ENCODE measurements around the gene PIK3R3.
A peak's percentile ranks its signal among the peaks of the same experiment; 100 is the strongest.
"Not testable (repeated sequence)": the region's sequence is repeated elsewhere in the genome, so short reads cannot be mapped to it uniquely, and the experiment has no call there.

PIK3R3 gene

DNA sequence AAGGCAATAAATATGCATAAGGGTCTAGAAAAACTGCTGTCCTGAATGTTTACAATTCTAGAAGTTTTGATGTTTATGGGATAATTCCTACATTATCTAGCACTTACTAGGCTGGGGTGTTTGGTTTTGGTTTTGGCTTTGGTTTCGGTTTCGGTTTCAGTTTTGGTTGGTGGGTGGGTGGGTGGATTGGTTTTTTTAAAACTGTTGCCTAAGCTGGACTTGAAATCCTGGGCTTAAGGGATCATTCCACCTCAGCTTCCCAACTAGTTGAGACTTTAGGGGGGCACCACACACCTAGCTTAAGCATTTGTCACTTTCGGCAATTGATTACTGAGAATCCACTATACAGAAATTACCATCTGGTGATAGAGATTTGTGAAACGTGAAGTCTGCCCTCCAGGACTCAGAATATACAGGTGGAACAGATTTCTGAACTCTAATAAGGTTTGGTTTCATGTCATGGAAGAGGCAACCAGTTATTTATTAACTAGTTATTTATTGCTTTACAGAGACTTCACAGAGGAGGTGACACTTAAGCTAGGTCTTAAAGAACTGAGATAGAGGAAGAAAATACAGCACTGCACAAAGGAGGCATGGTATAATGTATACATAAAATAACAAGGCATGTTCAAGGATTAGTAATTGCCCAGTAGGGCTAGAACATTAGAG is 69.6 kb downstream of the PIK3R3 start:
- no peak for DNase-seq

DNA sequence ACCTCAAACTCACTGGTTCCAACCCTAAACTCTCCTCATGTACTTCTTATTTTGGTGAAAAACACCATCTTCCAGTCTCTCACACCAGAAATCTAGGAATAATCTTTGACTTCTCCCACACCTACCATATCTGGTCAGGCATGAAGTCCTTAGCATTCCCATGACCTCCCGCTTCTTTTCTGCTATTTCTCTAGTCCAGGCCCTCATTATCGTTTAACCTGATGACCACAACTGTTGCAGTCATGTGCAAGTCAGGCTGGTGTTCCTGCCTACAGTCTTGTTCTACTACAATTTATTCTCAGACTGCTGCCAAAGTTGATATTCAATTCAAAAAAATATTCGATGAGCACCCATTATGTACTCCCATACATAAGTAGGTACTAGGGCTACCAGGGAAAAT is 71.3 kb downstream of the PIK3R3 start:
- DNase-seq: no peak

DNA sequence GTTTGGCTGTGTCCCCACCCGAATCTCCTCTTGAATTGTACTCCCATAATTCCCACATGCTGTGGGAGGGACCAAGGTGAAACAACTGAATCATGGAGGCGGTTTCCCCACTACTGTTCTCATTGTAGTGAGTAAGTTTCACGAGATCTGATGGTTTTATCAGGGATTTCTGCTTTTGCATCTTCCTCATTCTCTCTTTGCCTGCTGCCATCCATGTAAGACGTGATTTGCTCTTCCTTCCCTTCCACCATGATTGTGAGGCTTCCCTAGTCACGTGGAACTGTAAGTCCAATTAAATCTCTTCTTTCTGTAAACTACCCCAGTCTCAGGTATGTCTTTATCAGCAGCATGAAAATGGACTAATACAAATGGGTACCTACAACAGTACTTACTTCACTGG is 73.5 kb downstream of the PIK3R3 start:
- DNase-seq: no peak

DNA sequence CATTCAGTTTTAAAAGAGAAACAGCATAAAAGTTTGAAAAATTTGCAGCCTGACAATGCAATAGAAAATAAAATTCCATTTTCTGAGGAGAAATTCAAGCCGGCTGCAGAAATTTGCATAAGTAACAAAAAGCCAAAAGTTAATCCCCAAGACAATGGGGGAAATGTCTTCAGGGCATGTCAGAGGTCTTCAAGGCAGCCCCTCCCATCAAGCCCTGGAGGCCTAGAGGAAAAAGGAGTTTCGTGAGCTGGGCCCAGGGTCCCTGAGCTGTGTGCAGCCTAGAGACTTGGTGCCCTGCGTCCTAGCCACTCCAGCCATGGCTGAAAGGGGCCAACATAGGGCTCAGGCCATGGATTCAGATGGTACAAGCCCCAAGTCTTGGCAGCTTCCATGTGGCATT is 74.6 kb downstream of the PIK3R3 start:
- DNase-seq: no peak

DNA sequence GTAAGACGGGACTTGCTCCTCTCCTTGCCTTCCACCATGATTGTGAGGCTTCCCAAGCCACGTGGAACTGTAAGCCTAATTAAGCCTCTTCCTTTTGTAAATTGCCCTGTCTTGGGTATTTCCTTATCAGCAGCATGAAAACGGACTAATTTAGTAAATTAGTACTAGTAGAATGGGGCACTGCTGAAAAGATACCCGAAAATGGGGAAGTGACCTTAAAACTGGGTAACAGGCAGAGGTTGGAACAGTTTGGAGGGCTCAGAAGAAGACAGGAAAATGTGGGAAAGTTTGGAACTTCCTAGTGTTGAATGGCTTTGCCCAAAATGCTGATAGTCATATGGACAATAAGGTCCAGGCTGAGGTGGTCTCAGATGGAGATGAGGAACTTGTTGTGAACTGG is 75.2 kb downstream of the PIK3R3 start:
- DNase-seq: not testable (repeated sequence)

DNA sequence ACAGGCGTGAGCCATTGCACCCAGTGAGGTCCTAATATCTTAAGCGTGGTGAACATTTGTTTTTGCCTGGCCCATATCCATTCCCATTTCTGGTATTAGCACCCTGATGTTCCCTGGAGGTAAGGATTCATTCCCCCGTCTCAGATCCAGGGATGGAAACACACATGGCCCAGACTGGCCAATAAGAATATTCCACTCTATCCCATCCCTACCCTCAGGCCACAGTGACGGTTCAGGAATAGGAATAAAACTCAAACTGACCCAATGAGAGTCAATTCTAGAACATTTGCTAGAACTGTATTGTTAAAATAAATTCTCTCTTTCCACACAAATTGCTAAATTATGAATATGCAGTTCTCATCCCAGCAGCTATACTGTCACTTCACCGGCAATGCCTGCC is 76.1 kb downstream of the PIK3R3 start:
- DNase-seq: no peak

DNA sequence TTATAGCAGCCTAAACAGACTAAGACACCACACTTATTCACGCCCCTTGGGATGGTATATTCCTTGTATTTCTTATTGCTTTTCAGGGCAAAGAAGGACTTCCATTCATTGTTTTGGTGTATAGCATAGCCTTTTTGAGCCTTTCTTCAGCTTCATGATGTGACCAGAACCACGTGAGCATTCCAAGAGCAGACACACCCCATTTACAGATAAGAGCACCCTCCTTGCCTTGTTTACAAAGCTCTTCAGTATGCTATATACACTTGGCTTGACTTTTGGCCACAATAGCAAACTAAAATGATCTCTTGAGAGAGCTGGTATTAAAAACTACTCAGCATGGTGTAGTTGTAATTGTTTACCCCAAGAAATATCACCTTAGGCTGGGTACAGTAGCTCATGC is 78.7 kb downstream of the PIK3R3 start:
- no peak for DNase-seq

DNA sequence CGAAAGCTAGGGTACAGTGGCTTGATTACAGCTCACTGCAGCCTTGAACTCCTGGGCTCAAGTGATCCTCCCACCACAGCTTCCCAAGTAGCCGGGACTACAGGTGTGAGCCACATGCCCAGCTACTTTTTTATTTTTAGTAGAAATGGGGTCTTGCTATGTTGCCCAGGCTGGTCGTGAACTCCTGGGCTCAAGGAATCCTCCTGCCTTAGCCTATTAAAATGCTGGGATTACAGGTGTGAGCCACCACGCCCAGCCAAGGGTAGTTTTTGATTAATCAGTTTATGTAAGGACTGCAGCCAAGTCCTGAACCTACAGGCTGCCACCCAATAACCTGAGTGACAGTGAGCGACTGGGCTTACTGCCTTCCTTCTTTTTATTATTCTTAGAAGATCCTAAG is 88.3 kb downstream of the PIK3R3 start:
- no peak for DNase-seq

DNA sequence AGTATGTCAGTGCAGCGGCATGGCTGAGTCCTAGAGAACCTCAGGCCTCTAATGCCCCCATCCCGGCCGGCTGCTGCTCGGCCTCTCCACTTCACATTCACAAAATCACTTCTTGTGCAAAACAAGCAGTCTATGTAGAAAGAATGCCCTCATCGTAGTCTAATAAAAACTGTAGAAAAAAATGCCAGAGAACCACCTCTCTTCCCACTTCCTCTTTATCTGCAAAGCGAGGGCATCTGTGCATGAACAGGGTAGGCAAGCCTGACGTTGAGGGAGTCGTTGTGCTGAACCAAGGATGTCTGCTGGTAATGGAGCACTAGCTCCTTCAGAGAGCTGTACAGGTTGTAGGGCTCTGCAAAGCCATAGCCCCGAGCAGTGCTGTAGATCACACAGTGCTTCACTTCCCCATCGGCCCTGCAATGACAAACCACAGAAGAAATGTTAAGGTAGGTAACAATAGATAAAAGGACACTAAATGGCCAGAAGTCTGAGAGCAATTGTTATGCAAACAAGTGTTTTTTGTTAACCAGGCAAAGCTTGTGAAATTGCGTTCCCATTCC is 88.9 kb downstream of the PIK3R3 start:
- no peak for DNase-seq

DNA sequence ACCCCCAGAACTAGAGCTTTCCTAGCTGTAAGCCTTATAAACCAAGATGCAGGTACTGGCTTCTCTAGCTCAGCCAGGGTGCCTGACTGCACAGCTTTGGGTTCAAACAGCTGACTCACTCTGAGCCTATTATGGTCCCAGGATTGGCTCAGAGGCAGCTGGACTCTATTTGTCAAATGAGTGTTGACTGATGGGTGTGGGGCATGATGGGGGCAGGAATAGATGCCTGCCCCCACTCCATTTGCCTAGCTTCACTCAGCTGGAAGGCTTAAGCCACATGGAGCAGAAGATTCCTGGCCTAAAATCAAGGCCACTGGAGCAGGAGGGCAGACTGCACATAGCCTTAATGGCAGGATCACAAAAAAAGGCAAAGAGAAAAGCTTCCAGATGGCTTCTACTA is 90.5 kb downstream of the PIK3R3 start:
- no peak for DNase-seq

DNA sequence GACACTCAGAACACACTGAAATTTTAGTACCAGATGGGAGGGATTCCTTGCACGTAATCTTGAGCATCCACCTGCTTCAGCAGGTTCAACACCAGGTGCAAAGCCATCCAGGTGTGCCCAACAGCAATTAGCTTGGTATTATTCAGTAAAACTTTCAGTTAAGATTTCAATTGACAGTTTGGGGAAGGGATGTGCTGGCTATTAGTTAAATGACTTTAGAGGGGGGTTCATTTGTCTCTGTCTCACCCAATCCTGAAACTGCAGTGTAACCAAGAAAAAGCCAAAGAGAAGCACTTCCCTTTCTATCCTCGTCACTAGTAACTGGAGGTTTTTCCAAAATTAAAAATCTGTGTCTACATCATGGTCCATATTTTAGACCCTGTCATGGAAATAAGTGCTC is 90.9 kb downstream of the PIK3R3 start:
- no peak for DNase-seq

DNA sequence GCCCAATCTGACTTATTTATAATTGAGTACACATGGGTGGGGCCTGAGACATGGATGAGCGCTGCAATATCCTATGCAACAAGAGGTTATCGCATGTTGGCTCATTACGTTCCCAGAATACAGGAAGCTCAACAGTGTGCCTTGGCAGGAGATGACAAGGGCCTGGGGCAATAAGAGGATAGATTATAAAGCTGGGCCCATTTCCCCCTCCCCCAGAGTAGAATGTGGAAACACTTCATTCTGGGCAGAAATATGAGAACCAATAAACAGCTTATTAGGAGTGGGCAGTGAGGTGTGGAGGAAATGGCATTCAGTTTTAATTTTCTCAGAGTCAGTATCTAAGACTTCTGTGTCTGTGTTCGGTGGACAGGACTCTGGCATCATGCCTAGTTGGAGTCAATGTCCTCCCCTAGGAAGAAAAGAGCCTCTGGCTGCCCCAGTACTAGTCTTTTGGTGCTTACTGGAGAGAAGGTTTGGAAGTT is 92.8 kb downstream of the PIK3R3 start:
- no peak for DNase-seq

DNA sequence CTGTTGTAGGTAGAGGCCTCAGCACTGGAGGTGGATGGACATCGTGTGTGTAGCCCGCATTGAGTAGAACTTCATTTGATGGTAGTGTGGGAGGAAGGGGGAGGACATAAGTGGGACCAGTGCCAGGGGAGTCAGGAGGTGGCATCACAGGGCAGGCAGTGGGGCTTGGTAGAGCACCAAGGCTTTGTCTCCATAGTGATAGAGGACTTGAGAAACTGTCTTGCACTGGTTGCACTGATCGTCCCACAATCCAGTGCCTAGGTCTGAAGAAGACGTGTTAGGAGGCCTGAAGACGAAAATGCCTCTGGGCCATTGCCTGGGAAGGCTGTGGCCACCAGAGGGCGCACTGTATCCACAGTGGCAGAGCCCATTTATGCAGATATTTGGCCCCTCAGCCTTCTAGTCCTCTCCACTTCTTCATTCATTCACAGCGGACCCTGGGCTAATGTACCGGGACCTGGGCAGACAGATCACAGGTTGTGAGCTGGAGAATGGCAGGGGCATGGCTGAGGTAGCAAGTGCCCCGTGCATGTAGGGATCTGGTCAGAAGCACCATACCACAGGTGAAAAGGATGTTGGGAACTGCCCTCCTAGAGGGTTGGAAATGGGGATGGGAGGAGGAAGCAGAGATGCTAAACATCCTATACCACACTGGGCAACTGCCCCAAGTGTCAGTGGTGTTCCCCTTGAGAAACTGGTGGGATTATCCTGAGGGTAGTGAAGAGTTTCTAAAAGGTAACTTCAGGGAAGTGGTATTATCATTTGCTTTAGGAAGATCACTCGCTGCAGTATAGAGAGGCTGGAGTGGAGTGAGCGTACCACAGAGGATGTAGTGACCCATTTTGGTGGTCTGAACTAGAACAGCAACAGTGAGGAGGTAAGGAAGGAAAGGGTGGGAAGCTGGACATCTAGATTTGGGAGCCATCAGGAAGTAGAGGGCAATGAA is 95.3 kb downstream of the PIK3R3 start:
- DNase-seq: peak; percentile 87

DNA sequence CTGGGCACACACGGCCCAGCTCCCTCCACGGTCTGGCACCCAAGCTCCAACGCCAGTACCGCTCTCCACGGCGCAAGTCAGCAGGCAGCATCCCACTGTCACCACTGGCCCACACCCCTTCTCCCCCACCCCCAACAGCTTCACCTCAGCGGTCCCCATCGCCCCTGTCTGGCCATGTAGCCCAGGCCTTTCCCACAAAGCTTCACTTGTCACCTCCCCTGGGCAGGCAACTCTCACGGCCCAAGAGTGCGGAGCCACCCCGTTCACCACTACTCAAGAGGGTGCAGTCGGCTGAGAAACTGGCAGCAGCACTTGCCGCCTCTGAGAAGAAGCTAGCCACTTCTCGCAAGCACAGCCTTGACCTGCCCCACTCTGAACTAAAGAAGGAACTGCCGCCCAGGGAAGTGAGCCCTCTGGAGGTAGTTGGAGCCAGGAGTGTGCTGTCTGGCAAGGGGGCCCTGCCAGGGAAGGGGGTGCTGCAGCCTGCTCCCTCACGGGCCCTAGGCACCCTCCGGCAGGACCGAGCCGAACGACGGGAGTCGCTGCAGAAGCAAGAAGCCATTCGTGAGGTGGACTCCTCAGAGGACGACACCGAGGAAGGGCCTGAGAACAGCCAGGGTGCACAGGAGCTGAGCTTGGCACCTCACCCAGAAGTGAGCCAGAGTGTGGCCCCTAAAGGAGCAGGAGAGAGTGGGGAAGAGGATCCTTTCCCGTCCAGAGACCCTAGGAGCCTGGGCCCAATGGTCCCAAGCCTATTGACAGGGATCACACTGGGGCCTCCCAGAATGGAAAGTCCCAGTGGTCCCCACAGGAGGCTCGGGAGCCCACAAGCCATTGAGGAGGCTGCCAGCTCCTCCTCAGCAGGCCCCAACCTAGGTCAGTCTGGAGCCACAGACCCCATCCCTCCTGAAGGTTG is 97.6 kb downstream of the PIK3R3 start:
- DNase-seq: no peak

DNA sequence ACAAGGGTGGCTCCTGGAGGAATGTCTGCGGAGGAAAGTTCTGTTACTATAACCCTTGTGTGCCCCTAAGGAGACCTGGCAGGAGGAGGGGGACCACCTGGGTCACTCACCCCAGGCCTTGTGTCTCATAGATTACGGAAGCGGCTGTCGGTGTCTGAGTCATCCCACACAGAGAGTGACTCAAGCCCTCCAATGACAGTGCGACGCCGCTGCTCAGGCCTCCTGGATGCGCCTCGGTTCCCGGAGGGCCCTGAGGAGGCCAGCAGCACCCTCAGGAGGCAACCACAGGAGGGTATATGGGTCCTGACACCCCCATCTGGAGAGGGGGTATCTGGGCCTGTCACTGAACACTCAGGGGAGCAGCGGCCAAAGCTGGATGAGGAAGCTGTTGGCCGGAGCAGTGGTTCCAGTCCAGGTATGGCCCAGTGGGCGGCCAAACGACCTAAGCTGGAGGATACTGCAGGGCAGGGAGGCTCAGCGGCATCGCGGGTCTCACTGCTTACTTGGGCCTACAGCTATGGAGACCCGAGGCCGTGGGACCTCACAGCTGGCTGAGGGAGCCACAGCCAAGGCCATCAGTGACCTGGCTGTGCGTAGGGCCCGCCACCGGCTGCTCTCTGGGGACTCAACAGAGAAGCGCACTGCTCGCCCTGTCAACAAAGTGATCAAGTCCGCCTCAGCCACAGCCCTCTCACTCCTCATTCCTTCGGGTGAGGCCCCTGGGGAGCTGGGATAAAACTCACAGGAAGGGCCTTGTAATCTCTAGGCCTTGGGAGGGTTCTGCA is 101.4 kb downstream of the PIK3R3 start:
- DNase-seq: no peak

DNA sequence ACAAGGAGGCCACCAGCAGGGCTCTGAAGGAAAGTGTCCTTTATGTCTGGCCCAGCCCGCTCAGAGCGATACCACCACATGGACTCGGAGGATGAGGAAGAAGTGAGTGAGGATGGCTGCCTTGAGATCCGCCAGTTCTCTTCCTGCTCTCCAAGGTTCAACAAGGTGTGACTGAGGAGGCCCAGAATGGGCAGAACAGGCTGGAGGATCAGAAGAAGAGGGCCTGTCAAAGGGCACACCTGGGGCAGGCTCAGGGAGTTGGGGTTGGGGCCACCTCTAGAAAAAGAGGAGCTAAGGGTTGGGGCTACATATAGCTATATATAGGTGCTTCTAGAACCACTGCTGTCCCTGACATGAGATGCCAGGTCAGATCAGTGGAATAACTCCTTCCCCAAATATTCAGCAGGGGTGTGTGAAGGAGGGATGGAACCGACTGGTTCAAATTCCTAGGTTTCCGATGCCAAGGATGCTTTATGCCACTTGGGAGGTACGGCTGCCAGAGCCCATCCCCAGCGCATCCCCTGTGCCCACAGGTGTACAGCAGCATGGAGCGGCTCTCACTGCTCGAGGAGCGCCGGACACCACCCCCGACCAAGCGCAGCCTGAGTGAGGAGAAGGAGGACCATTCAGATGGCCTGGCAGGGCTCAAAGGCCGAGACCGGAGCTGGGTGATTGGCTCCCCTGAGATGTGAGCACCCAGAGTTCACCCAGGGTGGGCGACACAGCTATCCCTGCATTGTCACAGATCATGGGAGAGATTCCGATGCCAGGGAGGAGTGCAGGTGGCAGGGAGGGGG is 102.2 kb downstream of the PIK3R3 start:
- DNase-seq: no peak

DNA sequence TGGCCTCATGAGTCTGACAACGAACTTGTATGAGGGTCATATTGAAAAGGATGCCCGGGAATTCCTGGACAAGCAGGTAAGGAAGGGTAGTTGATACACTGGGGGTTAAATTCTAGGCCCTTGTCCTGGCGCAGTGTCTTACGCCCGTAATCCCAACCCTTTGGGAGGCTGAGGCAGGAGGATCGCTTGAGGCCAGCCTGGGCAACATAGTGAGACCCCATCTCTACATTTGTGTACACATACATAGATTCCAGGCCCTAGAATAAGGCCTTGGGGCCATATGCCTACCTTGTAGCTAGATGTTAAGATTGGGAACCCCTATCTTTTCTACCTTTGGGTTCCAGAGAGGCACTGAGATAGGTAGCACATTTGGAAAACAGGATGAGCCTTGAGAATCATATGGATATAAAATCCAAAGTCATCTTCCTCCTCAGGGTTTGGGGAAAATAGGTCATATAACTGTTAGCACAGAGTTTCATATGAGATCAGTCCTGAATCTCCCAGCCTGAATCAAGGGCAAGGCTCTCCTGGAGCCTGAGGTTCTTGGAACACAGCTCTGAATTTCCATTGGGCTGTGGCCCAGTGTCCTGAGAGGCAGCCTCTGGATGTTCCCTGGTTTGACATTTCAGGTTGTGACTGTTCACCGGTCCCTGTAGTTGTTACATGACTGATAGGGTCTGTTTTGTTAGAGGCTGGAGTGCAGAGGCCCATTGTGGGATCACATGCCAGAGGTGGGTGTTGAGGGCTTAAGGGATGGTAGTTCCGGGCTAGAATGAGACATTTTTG is 104.4 kb downstream of the PIK3R3 start:
- no peak for DNase-seq

DNA sequence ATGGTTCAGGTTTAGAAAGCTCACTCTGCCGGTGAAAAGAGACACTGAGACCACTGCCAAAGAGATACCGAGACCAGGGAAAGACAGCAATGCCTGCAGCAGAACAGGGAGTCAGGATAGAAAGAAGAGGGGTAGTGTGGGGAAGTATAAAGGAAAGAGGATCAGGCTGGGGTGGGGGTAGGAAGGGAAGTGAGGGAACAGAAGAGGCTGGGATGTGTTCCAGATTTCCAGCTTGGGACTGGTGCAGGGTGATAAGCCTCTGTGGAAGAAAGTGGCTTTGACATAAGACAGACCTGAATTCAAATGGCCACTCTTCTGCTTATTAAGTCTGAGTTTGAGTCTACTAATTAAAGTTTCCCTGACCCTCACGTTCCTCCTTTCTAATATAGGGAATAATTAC is 105.9 kb downstream of the PIK3R3 start:
- no peak for DNase-seq

DNA sequence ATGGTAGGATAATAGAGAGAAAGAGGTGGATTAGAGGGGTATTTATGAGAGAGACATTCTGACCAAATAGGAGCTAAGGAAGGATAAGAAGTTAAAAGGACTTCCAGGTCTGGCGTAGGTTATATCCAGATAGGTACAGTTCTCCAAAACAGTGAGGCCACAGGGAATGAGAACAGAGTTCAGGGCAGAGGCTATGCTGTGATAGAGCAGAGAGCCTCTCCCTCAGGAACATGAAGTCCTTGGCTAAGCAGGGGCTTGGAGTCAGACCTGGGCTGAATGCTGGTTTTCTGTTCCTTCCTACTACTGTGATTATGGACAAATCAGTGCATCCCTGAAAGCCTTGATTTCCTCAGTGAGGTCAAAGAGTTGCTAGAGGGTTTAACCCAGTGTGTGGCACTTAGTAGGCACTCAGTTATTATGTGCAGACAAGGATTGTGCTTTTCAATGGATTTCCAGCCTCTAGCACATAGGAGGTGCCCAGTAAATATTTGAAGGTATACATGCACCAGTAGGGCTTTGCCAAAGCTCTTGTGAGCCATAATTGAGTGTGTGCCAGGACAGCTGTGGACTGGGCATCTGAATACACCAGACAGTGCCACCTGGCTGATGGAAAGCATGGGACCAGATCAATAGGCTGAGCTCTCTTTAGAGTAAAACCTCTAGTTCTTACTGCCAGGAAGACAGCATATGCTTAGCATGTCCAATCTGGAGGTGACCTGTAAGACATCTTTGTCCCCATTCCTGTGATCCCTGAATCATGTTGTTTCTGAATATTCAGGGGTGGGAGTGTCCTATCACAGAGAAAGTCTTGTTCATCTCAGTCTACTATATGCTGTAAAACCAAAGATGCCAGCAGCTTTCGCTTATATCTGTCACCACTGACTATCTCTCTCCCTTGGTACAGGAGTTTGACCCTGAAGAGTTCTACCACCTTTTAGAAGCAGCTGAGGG is 111.1 kb downstream of the PIK3R3 start:
- DNase-seq: no peak
